GM18520 (cell line): Measurements from ENCODE around the gene KLK14.

Experiments
- ATAC-seq: cut with Tn5 transposase; IDR thresholded peaks from one replicate; pipeline ENCODE4 v1.9.1; 2021; ENCODE audit not compliant: unreplicated experiment

KLK14 gene

DNA sequence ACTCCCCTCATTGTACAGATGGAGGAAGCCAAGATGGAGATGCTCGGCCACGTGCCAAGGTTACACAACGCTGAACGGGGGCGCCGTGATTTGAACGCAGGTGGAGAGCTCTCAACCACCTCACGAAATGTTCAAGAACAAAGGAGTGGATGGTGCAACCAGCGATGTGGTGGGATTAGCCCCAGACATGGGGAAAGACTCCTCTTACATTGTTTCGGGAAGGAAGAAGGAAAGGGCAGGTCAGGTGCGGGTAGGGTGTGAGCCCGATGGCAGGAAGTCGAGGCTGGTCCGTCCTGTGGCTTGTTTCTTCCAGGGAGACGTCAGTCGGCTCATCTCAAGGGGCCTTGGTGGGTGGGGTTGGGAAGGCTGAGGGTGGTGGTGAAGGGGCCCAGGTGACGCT is 7.1 kb upstream of the KLK14 start:
- ATAC-seq = no peak

DNA sequence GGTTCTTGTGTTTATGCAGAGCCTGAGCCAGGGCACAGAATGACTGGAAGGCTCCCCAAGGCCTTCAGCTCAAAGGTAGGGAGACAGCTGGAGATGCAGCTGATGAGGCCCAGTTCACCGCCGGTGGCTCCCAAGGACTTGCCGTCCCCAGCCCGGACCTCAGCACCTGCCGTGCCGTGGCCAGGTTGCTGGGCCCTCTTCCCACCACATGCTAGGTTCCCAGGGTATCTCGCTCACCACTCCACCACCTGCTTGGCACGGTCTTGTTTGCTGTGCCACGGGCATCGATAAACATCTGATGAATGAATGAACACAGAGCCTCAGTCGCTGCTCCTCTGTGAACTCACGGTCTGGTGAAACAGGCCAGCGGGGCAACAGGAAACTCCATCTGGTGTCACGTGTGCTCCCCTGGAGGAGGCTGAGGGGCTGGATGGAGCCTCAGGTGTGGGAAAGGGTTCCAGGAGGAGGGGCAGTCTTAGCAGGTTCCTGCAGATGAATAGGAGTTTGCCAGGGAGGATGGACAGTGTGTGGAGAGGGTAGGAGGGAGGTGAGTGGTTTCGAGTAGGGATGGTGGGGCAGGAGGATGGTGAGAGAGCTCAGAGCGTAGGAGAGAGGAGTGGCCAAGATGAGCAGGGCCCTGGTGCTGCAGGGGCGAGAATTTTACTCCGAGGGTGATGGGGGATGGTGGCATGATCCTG is 3.6 kb upstream of the KLK14 start:
- no peak for ATAC-seq

DNA sequence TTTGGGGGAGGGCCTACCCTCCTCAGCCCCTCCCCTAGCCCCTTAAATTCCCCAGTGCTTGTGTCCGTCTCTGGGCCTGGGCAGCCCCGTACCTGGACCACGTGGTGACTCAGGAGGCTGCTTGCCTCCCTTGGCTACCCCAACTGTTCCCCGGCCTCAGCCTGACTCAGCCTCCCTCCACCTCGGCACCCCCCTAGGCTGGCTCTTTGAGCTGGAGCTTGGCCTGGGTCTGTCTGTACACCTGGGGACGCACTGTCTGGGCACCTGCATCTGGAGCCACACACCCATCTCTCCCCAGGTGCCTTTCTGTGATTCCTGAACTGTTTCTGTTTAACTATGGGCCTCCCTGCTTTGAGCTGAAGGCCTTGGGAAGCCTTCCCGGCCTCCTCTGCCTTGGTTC is 1.8 kb upstream of the KLK14 start:
- no peak for ATAC-seq

DNA sequence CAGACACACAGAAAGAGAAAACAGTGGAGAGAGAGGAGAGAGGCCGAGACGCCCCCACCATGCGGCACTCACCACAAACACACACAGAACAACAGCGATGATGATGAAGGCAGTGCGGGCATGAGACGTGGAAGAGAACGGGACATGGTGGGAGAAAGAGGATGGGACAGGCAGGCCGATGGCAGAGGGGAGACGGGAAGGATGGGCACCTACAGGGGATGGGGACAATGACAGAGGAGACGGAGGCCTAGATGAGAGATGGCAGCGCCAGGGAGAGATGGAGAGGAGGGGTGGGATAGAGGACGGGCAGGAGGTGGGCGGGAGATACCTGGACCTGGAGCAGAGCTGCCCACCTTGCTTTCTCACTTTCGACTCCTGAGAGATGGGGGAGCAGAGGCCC is 1.1 kb upstream of the KLK14 start:
- no peak for ATAC-seq

DNA sequence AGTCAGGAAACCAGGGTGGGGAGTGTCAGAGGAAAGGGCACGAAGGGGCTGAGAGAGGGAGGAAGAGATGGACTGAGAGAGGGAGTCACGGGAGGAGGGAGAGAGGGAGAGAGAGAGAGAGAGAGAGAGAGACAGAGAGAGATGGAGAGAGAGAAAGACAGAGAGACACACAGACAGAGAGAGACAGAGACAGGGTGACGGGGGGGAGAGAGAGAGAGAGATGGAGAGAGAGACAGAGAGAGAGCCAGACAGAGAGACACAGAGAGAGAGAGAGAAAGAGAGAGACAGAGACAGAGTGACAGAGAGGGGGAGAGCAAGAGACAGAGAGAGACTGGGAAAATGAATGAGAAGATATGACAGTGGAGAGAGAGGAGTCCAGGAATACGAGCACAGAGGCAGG is 494 bp upstream of the KLK14 start:
- no peak for ATAC-seq

DNA sequence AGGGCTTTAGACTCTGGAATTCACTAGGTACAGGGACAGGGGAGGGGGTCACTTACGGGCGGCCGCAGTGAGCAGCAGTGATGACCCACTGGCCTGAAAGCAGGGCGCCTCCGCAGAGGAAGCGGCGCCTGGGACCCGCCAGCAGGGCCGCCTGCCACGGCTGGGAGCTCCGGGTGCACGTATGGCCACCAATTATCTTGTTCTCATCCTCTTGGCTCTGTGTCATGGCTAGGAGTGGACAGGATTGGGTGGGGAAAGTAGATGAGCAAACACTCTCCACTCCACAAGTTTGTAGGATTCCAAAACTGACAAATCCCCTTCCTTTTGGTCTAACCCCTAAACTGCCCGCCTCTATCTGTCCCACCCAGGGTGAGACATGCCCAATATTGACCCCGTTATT is 1.2 kb downstream of the KLK14 start:
- no peak for ATAC-seq

DNA sequence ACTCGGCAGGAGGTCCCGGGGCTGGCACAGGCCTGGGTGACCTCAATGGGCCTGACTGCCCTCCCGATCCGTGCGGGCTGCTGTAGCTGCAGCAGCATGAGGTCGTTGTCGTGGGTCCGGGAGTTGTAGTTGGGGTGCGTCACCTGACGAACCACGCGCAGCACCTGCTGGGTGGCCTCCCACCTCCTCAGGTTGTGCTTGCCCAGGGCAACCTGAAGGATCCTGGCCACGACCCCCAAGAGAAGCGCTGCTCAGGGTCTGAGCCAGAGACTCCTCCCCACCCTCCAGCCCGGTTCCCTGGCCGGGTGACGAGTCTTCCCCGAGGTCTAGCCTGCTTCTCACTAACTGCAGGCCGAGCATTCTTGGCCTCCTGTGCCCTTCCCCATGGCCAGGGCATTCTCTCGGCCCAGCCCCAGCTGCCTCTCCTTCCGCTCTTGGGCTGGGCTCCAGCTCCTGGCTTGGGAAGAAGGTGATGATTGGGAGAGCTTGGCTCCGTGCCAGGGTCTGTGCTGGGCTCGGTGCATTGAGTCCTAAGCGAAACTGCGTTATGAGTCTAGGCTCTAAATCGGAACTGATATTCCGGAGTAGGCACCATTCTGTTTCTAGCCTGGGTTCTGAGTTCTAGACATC is 3.1 kb downstream of the KLK14 start:
- no peak for ATAC-seq

DNA sequence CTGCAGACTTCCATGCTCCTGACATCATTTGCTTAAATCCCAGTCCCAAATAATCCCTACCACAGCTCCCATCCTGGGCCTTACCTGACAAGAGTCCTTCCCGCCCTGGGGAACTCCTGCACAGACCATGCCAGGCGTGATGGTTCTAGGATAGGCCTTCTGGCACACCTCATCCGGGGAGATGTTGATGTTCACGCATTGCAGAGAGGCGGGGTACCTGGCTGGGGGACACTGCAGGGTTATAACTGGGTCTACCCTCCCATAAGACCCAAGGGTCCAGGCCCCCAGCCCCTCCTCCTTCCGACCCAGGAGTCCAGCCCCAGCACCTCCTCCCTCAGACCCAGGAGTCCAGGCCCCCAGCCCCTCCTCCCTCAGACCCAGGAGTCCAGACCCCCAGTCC is 4.0 kb downstream of the KLK14 start:
- no peak for ATAC-seq

DNA sequence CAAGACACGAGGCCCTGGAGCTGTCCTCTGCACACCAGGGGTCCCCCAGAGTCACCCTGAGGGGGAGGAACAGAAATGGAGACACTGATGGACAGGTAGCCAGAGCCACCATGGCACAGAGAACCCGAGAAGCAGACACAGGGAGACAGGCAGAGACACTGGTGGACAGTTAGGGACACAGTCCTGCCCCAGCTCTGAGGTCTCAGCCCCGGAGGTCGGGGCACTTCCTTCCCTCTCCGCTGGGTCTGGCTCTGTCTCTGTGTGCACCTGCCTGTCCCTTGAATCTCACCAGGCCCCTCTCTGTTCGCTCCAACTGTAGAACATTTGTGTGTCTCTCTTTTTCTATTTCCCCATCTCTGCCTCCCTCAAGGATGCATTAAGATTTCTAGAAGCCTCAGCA is 4.6 kb downstream of the KLK14 start:
- no peak for ATAC-seq

DNA sequence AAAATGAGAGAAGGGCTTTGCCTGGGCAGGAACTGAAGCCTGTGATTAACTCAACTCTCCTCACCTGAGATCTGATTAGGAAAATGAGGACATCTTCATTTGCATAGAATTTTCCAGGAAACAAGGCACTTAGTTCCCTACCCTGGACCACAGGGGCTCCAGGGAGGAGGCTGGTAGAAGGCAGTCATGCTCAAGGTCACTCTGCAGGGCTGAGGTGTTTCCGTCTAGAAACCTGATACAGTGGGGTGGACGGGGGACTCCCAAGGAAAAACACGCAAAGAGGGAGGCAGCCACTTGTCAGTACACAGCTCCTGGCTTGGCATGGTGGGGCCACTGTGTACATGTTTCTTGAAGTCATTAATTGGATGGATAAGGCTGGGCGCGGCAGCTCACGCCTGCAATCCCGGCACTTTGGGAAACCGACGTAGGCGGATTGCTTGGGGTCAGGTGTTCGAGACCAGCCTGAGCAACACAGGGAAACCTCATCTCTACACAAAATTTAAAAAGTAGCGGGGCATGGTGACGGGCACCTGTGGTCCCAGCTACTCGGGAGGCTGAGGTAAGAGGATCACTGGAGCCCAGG is 6.0 kb downstream of the KLK14 start:
- ATAC-seq = no peak

DNA sequence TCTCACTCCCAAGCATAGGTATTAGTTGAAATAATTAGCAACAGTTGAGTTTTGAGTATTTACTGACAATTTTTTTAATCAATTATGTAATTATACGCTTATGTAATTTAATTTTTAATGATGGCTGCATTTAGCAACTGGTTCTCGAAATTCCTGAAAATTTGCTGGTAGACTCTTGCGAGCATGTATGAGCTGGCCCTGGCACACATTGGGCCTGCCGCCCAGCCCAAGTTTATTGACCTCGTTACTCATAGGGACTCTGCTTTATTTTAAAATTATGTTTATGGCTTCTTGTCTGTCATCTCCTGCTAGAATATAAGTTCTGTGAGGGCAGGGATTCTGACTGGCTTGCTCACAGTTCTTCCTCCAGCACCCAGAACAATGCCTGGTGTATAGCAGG is 6.7 kb downstream of the KLK14 start:
- no peak for ATAC-seq

DNA sequence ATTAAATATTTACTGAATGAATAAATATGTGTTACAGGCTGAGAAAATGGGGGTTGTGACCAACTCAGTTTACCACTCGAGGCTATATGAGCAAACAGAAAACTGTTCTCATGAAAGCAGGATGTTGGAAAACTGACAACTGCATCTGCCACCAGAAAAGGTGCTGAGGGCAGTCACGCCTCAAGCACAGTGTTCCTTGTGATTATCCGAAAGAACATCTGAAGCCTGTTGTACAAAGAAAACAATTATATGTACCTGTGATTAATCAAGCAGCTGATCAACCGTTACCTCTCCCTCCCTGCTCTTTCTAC is 11.6 kb downstream of the KLK14 start:
- no peak for ATAC-seq

DNA sequence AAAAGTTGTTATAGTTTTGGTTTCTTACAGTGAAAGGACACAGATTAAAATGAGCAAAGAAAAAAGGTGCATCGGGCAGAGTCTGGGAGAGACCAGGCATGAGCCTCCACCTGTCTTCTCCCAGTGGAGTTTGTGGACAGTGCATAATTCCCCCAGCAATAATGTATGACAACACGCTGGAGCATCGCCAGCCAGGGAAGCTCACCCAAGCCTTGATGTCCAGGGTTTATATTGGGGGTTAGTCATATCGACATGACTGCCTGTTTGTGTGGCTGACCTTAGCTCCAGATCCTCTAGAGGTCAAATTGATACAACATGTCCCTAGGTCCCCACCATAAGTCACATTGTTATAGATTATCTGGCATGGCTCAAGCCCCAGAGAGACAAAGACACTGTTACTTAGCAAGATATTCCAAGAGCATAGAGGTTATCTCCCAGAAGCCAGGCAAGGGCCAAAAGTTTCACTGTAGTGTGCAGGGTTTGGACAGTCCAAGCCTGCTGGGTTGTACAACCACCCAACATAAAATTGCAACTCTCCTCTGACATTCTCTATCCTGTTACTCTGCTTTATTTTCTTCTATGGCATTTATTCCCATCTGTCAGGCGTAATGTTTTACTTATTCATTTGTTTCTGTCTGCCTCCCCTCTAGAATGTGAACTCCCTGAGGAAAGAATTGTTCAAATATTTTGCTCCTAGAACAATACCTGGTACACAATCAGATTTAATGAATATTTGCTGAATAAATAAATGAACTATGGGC is 12.2 kb downstream of the KLK14 start:
- ATAC-seq = no peak

DNA sequence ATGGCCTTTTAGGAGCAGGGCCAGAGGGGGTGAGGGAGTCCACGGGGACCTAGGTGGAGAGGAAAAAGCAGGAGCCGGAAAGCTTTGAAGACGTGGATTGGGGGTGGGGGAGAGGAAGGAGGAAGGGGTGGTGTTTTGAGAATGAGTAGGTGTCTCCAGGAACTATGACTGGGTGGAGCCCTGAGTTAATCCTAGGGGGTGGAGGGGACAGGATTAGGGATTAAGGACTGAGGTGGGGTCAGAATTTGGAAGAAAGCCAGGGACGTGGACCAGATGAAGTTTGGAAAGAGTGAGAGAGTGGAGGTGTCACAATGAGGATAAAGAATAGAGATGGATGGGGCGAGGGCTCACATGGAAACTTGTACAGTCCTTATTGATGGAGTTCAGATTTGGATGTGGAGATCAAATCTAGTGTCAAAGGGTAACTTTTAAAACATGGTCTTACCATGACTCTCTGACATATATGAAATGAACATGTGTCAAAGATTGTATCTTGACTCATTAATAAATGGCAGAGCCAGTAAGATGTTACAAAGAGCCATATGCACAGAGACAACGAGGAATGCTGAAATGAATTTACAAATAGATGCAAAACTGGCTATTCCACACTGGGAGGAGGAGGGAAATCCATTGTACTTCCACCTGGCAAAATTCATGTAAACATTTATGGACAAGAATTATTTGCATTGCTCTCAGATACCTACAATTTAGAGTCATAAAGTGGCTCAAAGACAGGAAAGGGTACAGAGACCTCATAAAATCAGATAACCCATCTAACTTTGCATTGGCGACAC is 16.1 kb downstream of the KLK14 start:
- ATAC-seq = no peak

DNA sequence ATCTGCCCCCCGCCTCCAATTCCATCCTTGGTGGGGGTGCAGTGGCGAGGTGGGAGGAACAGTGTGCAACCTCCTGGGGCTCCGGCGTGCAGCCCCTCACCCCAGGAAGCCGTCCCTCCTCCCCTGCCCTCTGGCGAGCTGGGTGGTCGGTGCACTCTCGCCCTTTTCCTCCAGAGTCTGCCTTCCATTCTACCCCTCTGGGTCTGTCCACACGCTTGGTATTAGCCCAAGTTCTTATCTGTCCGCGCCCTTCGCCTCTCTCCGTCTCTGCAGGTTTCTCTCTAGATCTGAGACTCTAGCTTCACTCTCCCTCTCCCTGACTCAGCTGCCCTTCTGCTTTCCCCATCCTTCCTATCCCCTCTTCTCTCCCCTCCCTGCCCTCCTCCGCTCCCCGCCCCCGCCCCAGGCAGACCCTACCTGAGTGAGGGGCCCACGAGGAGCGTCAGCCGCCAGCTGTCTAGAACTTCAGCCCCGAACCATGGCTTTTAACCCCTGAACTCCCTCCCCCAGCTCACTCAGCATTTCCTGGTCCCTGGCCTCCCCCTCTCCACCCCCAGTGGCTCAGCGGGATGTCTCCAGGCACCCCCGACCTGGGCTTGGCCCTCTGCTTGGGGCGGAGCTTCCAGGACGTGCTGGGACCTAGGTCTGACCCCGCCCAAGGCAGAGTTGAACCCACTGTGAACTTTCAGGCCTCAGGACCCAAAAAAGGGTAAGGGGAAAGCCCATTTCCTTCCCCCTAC is 17.3 kb downstream of the KLK14 start:
- no peak for ATAC-seq

DNA sequence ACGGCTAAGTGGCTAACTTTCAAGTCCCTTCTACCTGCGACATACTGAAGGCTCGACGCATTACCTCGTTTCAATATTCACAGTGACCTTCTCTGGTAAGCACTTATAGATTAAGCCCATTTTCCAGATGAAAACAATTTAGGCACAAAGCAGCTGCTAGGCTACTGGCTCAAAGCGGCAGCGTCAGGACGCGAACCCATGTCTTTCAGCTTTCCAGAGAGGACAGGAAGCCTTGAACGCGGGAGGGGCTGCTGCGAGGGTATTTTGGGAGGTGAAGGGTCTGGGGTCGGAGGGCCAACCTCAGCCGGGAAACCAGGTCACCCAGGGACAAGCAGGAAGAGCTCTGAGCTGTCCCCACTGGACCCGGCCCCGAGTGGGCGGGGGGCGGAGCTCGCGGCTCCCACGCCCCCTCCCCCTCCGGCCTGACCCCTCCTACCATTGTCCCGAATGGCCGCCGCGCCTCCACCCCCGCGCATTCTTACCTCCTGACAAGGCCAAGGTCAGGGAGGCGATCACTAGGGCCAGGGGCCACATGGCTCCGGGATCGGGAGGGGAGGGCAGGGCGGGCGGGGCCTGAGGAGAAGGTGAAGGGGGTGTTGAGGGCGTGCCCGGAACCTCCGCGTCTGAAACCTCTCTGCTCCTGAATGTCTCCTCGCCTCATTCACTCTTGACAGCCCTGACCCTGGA is 18.0 kb downstream of the KLK14 start, which contains the start of gene KLK13:
Gene KLK13 (minus strand): TSS at position 559 of the 687 bp plus-strand sequence. CDS start 25 bp downstream, at position 534.
- ATAC-seq = no peak

DNA sequence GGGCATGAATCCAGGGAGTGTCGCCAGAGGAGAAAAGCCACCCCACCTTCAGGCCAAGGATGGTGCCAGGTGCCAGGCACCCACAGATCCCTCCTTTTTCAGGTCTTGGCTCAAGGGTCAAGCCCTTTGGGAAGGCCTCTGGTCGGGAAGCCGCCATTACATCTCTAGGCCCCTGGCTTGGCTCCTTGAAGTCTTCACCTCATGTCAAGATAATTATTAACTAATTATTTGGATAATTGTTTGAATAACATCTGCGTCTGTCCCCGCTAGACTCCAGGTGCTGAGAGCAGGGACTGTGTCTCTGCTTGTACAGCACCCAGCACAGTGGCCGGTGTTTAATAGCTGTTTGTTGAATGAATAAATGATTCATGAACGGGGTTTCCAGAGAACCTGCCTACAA is 19.0 kb downstream of the KLK14 start:
- no peak for ATAC-seq

DNA sequence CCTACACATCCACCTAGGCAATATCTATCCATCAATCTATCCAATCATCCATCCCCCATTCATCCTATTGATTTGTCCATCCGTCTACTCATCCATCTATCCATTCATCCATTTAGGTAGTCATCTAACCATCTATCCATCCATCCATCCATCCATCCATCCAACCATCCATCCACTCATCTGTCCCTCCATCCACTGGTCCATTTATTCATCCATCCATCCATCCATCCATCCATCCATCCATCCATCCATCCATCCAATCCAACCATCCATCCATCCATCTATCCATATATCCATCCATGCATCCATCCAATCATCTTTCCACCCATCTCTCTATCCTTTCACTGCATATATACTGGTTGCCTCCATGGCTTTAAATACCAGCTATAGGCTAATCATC is 21.7 kb downstream of the KLK14 start:
- no peak for ATAC-seq

DNA sequence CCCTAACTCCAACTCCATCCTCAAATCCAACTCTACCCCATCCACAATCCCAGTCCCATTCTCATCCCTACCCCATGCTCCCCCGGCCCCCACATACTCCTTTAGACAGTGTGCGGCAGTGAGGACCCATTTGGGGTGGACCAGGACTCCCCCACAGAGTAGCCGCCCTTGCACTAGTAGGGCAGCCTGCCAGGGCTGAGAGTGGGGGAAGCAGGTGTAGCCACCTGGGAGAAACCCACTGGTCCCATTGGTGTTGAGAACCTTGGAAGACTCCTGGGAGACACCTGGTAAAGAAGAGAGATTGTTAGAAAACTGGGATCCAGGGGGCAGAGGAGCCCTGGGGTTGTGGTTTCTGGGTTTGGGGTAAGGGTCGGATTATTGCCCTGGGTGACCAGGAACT is 22.4 kb downstream of the KLK14 start:
- no peak for ATAC-seq

DNA sequence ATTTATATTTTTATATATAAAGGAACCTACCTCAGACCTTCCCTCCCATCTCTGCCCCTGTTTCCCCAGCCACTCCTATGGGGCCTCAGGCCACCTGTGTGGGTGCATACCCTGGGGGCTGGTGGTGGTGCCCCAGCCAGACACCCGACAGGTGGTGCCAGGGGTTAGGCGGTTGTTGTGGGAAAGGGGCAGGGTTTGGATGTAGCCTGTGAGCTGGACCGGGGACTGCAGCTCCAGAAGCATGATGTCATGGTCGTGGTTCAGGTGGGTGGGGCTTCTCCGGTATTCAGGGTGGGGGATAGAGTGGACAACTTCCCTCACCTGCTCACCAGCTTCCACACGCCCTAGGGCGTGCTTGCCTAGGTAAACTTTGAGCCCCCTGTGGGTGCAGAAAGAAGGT is 23.0 kb downstream of the KLK14 start:
- ATAC-seq = no peak
